Thymus (tissue), 11 donors: Measurements from ENCODE around the gene MAGI3. TPM values are rescaled to one million over a fixed set of nuclear protein-coding genes. Genes with fewer than 3 reads are reported as not detected.

ENCODE experiments used
- DNase-seq, 9 donors: peaks; one replicate each; pipeline ENCODE4 v3.0.0-alpha.2; 2013; ENCODE audit warnings: low spot score in 9 of 9, low read depth in 6 of 9, missing footprints in 1 of 9
- H3K27ac ChIP-seq, 2 donors: one replicate each; pipeline ENCODE4 v1.5.1; 2013; ENCODE audit warnings: control low read depth in 1 of 2, low read depth in 1 of 2, low read length in 1 of 2, mild to moderate bottlenecking in 1 of 2, moderate library complexity in 1 of 2
- H3K27me3 ChIP-seq, 2 donors: one replicate each; pipeline ENCODE4 v1.5.1; 2013; ENCODE audit warnings: low read length in 1 of 2; ENCODE audit not compliant: control insufficient read depth in 2 of 2, insufficient read depth in 1 of 2
- H3K36me3 ChIP-seq, 2 donors: one replicate each; pipeline ENCODE4 v1.5.1; 2013; ENCODE audit warnings: low read length in 1 of 2, mild to moderate bottlenecking in 1 of 2, moderate library complexity in 1 of 2; ENCODE audit not compliant: control insufficient read depth in 2 of 2, insufficient read depth in 2 of 2
- H3K4me1 ChIP-seq, 2 donors: one replicate each; pipeline ENCODE4 v1.5.1; 2013; ENCODE audit warnings: low read length in 2 of 2; ENCODE audit not compliant: control insufficient read depth in 2 of 2, insufficient read depth in 2 of 2
- H3K4me3 ChIP-seq, 2 donors: one replicate each; pipeline ENCODE4 v1.5.1; 2013; ENCODE audit warnings: low read length in 2 of 2, control low read depth in 1 of 2, mild to moderate bottlenecking in 1 of 2
- H3K9me3 ChIP-seq, 2 donors: one replicate each; pipeline ENCODE4 v1.5.1; 2013; ENCODE audit warnings: low read length in 1 of 2, mild to moderate bottlenecking in 1 of 2; ENCODE audit not compliant: control insufficient read depth in 2 of 2, insufficient read depth in 1 of 2
- WGBS: extraction: QIAGEN DNeasy Blood & Tissue Kit; methylation state at CpG from one replicate; pipeline ENCODE4 v1.1.7; 2013; 5-methylcytosine and 5-hydroxymethylcytosine counted together
- polyA plus RNA-seq: library from polyadenylated mRNA; stranded (reverse); fragments of 200-250 nt; gene quantifications from one replicate; pipeline ENCODE4 v1.2.3, GENCODE V29; 2013
- total RNA-seq: library from RNA; stranded (reverse); fragments of 120-200 nt; gene quantifications from one replicate; pipeline ENCODE4 v1.2.4, GENCODE V29; 2013
- donor health status: healthy.

Gene MAGI3
- total and polyA plus RNA-seq, 2 donors = 4.6 to 6.5 TPM

- Histone ChIP-seq H3K36me3 (no peaks in the 10 kb centered on the region), H3K9me3 (no peaks in the 10 kb centered on the region), H3K4me3 (no peak overlapping the region), H3K4me1 (no peaks in the 10 kb centered on the region), H3K27me3 (no peaks in the 10 kb centered on the region), H3K27ac (no peak overlapping the region)
- WGBS = 94% methylated on average over 3 of the region's 3 CpGs
- DNase-seq = no peak
Measured at GRCh38 chr1:113538225-113538624, 147.9 kb downstream of the MAGI3 start.

- Histone ChIP-seq H3K9me3 (no peaks in the 10 kb centered on the region), H3K4me3 (no peak overlapping the region), H3K27ac (no peak overlapping the region), H3K4me1 (no peaks in the 10 kb centered on the region), H3K36me3 (no peaks in the 10 kb centered on the region), H3K27me3 (no peaks in the 10 kb centered on the region)
- WGBS = 95% methylated on average over 3 of the region's 3 CpGs
- DNase-seq = no peak
Measured at GRCh38 chr1:113540335-113540734, 150.0 kb downstream of the MAGI3 start.

GRCh38 chr1:113541106-113541505 lies 150.8 kb downstream of the MAGI3 start:
- Histone ChIP-seq H3K4me3 (no peak overlapping the region), H3K27ac (no peak overlapping the region), H3K36me3 (no peaks in the 10 kb centered on the region), H3K9me3 (no peaks in the 10 kb centered on the region), H3K4me1 (no peaks in the 10 kb centered on the region), H3K27me3 (no peaks in the 10 kb centered on the region)
- 94% methylated on average over 2 of the region's 2 CpGs for WGBS
- no peak for DNase-seq

- Histone ChIP-seq H3K4me1 (no peaks in the 10 kb centered on the region), H3K36me3 (no peaks in the 10 kb centered on the region), H3K27me3 (no peaks in the 10 kb centered on the region), H3K4me3 (no peak overlapping the region), H3K27ac (no peak overlapping the region), H3K9me3 (no peaks in the 10 kb centered on the region)
- DNase-seq = no peak
- WGBS = 82% methylated on average over 6 of the region's 6 CpGs
Measured at GRCh38 chr1:113542221-113542701, 151.9 kb downstream of the MAGI3 start.

GRCh38 chr1:113543110-113543509 lies 152.8 kb downstream of the MAGI3 start:
- no peaks in the 10 kb centered on the region for H3K36me3 ChIP-seq
- H3K27me3 ChIP-seq = no peaks in the 10 kb centered on the region
- no peak overlapping the region for H3K27ac ChIP-seq
- H3K4me3 ChIP-seq = no peak overlapping the region
- no peaks in the 10 kb centered on the region for H3K9me3 ChIP-seq
- no peaks in the 10 kb centered on the region for H3K4me1 ChIP-seq
- WGBS = 98% methylated on average over 1 of the region's 1 CpG
- no peak for DNase-seq

GRCh38 chr1:113545210-113545609 lies 154.9 kb downstream of the MAGI3 start:
- no peaks in the 10 kb centered on the region for H3K9me3 ChIP-seq
- H3K27me3 ChIP-seq = no peaks in the 10 kb centered on the region
- no peak for DNase-seq
- H3K4me3 ChIP-seq = no peak overlapping the region
- H3K27ac ChIP-seq = no peak overlapping the region
- H3K4me1 ChIP-seq = no peaks in the 10 kb centered on the region
- H3K36me3 ChIP-seq = no peaks in the 10 kb centered on the region
- WGBS = over 99% methylated on average over 3 of the region's 3 CpGs

- Histone ChIP-seq H3K27me3 (no peaks in the 10 kb centered on the region), H3K27ac (no peak overlapping the region), H3K4me1 (no peaks in the 10 kb centered on the region), H3K4me3 (no peak overlapping the region), H3K9me3 (no peaks in the 10 kb centered on the region), H3K36me3 (no peaks in the 10 kb centered on the region)
- DNase-seq = no peak
- WGBS = 97% methylated on average over 2 of the region's 2 CpGs
Measured at GRCh38 chr1:113545626-113546025, 155.3 kb downstream of the MAGI3 start.

- no peaks in the 10 kb centered on the region for H3K4me1 ChIP-seq
- no peak overlapping the region for H3K4me3 ChIP-seq
- no peaks in the 10 kb centered on the region for H3K36me3 ChIP-seq
- no peaks in the 10 kb centered on the region for H3K9me3 ChIP-seq
- WGBS = 98% methylated on average over 1 of the region's 1 CpG
- H3K27me3 ChIP-seq = no peaks in the 10 kb centered on the region
- DNase-seq = no peak
- H3K27ac ChIP-seq = no peak overlapping the region
Measured at GRCh38 chr1:113551728-113552127, 161.4 kb downstream of the MAGI3 start.

- Histone ChIP-seq H3K27ac (no peak overlapping the region), H3K36me3 (no peaks in the 10 kb centered on the region), H3K4me1 (no peaks in the 10 kb centered on the region), H3K4me3 (no peak overlapping the region), H3K9me3 (peaks cover 0 to 1% of the 10 kb centered on the region in 2 donors), H3K27me3 (no peaks in the 10 kb centered on the region)
- no peak for DNase-seq
- 90% methylated on average over 1 of the region's 1 CpG for WGBS
Measured at GRCh38 chr1:113552244-113552643, 161.9 kb downstream of the MAGI3 start.

- H3K27me3 ChIP-seq = no peaks in the 10 kb centered on the region
- WGBS = 100% methylated on average over 2 of the region's 2 CpGs
- H3K4me3 ChIP-seq = no peak overlapping the region
- H3K4me1 ChIP-seq = no peaks in the 10 kb centered on the region
- no peaks in the 10 kb centered on the region for H3K36me3 ChIP-seq
- no peak for DNase-seq
- no peak overlapping the region for H3K27ac ChIP-seq
- peaks cover 0 to 6% of the 10 kb centered on the region in 2 donors for H3K9me3 ChIP-seq
Measured at GRCh38 chr1:113557187-113557586, 166.9 kb downstream of the MAGI3 start.
